ENCODE results near the gene DNAJC7.

Gene DNAJC7, protein sequence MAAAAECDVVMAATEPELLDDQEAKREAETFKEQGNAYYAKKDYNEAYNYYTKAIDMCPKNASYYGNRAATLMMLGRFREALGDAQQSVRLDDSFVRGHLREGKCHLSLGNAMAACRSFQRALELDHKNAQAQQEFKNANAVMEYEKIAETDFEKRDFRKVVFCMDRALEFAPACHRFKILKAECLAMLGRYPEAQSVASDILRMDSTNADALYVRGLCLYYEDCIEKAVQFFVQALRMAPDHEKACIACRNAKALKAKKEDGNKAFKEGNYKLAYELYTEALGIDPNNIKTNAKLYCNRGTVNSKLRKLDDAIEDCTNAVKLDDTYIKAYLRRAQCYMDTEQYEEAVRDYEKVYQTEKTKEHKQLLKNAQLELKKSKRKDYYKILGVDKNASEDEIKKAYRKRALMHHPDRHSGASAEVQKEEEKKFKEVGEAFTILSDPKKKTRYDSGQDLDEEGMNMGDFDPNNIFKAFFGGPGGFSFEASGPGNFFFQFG

DNA sequence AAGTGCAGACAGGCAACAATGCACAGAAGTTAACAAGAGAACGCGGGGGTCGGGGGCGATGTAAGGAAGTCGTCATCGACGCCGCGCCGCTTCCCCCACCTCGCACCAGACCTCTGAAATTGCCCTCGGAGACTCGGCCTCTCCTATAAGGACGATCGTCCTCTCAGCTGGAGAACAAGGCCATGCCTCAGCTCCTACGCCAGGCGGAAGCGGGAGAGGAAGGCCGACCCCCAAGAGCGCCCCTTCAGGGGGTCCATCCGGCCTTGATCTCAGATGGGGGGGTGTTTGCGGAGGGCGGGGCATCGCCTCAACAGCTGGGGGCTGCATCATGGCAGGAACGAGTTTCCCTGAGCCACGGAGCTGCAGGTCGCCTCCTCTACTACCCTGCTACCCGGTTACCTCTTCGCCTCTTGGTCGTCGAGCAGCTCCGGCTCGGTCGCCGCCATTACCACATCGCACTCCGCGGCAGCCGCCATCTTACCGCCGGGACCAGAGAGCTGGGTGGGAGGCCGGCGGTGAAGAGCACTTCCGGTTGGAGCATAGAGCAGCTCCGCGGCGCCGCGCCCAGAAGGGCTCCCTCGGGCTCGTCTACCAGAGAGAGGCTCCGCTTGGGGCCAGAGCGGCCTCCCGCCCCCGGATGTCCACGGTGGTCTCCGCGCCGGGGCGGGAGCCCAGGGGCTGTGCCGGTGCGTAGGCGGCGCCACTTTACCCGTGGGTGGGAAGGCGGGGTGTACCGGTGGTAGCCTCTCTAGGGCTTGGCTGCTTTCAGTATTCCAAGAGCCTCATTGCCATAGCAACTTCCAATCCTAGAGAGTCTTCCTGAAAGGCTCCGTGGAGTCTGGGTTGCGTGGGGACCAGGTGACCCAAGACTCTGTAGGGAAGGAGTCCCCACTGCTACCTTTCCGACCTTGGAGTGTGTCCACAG, at the start of gene DNAJC7:
DNAJC7 (minus strand) TSS at position 499 of the 925 bp plus-strand sequence; CDS start at position 476, 23 bp downstream.
- DNase-seq = peak; percentile 96

DNA sequence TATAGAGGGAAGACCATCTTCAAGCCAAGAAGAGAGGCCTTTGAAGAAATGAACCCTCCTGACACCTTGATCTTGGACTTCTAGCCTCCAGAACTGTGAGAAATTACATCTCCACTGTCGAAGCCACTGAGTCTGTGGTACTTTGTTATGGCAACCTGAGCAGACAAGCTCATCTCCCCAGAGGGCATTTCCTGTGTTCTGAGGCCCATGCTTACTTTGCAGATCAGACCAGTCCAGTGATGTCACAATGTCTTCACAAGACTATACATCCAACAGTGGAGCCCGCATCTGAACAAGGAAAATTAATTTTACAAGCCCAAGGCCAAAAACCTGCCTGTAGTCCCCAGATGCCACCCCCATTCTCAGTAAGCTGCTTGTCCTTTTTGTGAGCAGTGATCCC, 48.0 kb upstream of the DNAJC7 start:
- no peak for DNase-seq

DNA sequence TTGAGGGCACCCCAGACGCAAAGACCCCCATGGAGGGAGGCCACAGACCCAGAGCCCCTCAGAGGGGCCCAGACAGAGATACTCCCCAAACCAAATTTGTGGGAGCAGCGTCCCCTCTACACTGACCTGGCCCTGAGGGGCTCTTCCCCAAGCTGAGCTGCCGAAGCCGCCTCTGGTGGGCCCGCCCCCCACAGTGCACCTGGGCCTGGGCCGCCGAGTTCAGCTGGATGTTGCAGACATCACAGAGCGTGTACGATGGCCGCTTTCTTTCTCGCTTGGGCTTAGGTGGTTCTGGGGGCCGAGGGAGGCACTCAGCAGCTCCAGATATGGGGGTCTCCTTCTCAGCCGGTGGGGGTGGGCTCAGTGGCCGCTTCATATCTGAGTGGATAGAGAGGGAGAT, 45.4 kb upstream of the DNAJC7 start:
- DNase-seq = no peak

DNA sequence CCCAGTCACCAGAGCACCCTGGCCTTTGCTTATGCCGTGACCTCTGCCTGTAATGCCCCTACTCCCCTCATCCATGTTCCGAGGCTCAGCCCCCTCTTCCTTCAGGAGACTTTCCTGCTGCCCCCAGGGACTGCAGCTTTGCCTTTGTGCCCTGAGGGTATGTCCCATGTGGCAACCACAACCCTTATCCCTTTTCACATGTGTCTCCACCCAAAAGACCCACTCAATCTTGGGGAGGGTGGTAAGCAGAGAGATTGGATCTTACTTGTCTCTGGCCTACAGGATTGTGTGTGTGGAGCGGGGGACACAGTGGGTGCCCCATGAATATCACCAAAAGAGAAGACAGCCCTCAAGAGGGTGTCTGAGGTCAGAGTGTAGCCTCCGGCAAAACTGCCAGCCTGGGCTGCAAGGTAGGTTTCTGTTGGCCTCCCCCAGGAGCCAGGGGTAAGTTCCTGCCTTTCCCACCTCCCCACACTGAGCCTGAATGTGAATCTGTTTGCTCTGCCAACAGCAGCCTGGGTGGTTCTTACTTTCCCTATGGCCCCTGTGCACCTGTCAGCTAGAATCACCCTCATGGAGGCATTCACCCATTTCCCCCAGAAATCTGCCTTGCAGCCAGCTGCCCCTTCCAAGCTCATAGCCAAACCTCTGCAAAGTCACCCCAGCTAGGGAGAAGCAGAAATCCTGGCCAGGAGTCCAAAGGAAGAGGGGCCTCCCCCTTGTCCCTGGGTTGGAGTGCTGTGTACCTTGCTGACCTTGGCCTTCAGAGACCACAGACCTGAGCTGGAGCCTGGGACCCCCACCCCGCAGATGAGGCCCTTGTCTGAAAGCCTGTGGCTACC, 44.6 kb upstream of the DNAJC7 start:
- no peak for DNase-seq

DNA sequence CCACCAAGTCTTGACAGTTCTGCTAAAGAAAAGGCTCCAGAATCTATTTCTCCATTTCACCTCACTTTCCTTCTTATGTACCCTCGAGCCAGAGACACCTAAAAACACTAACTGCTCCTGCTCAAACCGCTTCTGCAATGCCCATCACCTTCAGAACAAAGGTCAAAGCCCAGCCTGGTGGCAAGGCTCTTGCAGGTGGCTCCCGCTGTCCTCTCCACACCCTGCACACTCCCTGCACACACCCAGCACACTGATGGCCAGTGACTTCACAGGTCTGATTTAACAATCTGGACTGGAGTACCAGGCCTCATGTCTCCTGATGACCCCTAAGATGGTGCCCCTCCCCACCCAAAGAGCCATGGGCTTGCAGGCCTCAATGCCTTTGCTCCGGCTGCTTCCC, 43.0 kb upstream of the DNAJC7 start:
- DNase-seq = no peak

DNA sequence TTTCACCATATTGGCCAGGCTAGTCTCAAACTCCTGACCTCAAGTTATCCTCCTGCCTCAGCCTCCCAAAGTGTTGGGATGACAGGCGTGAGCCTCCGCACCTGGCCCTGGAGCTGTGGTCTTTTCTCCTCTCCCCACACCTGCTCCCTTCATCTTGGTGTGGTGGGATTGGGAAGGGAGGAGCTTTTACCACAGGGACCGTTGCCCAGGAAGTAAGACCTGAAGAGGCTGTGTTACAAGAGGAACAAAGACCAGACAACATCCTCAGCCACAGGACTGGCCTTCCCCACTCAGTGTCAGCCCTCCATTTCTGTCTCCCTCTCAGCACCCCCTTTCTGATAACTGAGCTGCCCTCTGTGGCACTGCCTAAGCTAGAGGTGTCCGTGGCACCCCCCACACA, 42.6 kb upstream of the DNAJC7 start:
- no peak for DNase-seq

DNA sequence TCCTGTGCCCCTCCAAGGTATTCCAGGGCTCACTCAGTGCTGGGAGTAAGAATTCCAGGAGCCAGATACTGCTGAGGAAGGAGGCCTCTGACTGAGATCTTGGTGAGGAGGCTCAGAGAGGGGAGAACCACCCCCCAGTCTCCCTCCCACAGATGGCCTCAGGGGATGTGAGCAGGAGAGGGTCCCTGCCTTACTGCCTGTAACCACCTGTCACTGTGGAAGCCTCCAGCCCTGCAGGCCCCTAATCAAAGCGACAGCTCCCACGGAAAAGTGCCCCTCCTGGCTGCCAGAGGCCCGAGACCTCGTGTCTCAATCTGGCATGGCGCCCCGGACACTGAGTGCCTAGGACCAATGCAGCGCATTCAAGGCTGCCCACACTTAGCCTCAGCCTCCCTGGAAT, 40.8 kb upstream of the DNAJC7 start:
- DNase-seq = no peak

DNA sequence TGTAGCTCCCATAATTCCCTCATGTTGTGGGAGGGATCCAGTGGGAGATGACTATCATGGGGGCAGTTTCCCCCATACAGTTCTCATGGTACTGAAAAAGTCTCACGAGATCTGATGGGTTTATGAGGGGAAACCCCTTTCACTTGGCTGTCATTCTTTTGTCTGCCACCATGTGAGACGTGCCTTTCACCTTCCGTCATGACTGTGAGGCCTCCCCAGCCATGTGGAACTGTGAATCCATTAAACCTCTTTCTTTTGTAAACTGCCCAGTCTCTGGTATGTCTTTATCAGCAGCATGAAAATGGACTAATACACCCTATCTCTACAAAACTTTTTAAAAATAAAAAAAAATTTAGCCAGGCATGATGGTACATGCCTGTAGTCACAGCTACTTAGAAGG, 39.4 kb upstream of the DNAJC7 start:
- no peak for DNase-seq

DNA sequence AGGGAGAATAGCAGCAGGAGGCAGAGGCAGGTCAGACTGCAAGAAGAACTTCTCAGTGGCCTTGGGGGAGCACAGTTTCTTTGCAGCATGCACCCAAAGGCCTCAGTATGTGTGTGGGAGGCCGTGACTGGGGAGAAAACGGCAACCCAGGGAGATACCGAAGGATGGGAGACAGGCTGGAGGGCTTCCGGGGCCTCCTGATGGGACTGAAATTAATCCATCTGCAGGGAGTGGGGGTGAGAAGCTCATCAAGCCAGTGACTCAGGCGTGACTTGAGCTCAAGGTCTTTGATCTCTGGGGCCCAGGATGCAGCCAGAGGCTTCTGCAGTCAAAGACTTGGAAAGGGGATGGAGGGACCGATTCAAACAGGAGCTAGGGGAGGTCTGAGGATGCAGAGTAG, 38.3 kb upstream of the DNAJC7 start:
- no peak for DNase-seq

DNA sequence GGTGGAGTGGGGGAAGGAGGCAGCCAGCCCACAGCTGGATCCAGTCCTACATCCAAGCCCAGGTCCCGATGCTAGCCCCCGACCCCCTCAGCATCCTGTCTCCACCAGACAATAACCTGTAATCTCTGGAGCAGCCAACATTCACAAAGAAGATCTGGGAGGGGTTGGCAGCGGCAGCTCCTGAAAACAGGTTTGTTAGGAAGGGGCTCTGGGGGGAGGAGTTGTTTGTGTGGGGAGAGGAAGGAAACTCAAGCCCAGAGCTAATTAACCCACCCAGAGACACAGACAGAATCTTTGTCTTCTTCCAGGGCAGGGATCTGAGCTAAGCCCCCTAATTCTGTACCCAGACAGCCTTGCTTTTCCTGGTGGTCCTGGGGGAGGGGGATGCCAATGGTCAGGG, 37.8 kb upstream of the DNAJC7 start:
- DNase-seq = no peak

DNA sequence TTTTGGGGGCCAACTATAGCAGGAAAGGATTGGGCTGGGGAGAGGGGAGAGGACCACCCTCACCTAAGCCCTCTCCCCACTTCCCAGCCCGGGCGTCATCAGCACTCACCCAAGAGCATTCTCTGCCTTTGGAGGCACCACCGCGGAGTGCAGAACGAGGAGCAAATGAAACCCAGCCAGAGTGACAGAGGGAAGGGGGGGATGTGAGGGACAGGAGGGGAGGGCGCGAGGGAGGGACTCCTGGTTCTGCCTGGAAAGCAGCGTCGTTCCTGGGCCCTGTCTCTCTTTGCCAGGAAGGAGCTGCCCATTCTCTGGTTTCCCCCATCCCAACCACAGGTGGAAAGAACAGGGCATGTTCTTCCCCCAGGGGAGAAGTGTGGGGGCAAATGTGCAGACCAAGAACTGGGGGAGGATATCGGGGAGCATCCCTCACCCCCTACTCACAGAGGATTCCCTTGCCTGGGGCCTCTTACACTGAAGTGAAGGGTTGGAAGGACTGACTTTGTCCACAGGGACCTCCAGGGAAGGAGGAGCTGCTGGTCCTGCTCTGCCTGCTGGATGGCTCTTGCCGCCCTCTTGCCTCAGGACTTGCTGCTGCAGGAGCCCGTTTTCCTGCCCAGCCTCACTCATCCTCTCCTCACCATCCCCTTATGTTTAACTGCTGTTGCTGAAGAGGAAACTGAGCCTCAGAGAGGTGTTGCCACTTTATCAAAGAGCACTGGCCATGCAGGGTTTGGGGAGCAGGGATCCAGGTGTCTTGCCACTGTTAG, 36.7 kb upstream of the DNAJC7 start:
- DNase-seq = no peak

DNA sequence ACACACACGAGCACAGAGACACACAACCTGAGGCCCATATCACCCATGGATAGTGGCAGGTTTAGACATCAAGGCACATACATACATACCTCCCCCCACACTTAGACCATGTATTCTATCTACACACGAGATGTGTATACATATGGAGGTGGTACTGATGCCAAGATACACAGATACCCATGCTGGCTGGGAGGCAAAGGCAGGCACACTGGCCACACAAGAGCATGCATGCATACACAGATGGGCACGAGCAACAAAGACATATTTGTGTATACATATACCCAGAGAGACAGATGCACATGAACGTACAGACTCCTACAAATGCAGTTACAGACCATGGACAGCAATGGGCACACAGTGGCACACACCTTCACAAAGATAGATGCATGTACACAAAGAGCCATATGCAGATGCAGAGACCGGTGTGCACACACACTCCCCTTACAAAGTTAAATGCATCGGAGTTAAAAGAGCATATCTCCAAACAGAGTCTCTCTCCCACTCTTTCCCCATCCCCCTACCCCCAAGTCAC, 35.2 kb upstream of the DNAJC7 start:
- no peak for DNase-seq

DNA sequence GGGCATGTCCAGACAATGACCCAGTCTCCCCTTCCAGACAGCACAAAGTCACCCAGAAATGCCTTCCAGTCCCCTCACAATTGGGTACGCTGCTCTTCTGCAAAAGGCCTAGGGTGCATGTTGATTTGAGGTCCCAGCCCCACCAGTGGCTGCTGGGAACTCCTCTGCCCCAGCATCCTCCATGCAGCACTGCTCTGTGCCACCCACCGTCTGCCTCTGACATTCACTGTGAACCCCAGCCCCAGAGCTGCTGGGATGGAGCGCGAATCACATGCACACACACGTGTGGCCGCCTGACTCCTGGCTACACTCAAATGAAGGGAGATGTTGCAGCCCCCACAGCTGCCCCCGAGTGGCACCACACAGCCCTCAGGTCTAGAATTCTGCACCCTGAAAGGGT, 34.4 kb upstream of the DNAJC7 start:
- DNase-seq = no peak

DNA sequence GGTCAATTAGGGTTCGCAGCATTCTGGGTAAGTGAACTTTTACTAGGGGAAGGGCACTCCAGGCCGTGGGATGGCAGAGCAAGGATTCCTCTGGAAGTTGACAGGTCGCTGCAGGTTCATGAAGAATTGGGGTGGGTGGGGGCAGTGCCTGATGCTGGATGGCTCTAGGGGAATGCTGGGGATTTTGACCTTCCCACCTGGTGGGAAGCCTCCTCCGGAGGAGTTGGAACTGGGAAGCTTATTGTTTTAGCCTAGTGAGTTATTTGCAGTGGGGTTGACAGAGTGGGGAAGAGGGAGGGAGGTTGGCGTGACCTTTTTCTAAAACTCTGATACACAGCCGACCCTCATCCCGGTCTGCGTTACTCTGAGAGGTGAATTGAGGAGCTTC, 33.8 kb upstream of the DNAJC7 start:
- no peak for DNase-seq

DNA sequence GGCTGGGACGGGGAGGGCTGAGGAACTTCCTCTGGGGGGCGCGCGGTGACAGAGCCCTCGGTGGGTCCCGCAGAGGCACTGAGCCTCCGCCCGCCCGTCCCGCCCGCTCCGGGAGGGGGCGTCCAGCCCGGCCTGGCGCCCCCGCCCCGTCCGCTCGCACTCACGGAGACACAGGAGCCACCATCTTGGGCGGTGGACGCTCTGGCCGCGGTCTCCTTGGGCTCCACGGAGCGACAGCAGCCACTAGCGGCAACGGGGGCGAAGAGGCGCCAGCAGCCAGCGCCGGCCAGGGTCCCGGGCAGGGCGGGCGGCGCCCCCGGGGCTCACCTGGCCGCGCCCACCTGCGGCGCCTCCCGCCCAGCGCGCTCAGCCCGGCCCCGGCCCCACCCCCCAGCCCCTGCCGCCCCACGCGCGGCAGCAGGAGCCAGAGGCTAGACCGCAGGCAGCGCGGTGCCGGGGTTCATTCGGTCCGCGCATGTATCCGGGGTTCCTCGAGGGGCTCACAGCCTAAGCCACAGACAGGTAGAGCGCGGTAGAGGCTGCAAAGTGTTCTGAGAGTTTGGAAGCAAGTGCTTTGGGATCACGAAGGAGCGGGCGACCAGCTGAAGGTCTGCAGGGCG, 33.3 kb upstream of the DNAJC7 start, which contains the start of gene C17orf113:
C17orf113 (minus strand) TSS at position 209 of the 620 bp plus-strand sequence. CDS start 7,225 bp downstream, outside the sequence.
- DNase-seq = peak; percentile 36

DNA sequence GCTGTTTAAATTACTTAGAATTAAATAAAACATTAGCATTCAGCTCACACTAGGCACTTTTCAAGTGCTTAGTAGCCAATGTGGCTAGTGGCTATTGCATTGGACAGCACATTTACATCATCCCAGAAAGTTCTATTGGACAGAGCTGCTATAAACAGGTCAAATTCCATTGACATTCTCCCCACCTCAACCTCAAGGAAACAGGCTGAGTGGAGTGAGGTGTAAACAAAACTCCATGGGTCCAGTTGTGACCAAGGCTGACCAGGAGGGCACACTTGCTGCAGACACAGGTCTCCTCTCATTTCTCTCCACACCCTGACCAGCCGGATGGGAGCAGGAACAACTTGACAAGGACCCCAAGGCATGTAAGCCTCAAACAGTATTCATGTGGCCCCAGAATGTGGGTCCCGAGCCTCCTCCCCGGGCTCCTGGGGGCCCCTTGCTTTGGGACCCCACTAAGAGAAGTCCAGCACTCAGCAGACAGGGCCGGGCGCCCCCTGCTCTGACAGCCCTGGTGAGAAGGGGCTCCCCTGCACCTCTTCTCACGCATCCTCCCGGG, 32.7 kb upstream of the DNAJC7 start:
- no peak for DNase-seq

DNA sequence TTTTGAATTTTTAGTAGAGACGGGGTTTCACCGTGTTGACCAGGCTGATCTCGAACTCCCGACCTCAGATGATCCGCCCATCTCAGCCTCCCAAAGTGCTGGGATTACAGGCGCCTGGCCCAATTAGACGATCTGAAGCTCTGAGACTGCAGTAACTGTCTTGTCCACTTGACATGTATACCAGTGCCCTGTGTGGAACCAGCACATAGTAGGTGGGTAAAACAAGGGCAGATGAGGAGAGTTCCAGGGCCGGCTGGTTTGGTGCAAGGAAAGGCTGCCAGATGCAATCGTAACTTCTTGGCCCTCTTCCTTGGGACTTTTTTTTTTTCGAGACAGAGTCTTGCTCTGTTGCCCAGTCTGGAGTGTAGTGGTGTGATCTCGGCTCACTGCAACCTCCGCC, 30.1 kb upstream of the DNAJC7 start:
- no peak for DNase-seq

DNA sequence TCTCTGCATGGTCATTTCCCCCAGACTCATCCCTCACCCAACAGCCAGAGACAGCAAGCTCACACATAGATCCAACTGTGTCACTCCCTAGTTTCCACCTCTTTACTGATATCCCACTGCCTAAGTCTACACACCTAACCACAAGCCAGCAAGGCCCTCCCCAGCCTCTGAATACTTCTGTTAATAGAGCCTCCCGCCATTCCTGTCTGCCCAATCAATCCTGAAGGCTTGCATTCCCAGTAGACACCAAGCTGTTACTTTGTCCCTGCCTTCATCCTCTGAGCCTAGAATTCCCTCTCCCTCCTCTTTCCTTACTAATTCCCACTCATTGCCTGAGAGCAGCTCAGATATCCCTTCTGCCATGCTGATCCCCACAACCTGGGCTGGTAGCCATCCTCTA, 28.5 kb upstream of the DNAJC7 start:
- DNase-seq = no peak

DNA sequence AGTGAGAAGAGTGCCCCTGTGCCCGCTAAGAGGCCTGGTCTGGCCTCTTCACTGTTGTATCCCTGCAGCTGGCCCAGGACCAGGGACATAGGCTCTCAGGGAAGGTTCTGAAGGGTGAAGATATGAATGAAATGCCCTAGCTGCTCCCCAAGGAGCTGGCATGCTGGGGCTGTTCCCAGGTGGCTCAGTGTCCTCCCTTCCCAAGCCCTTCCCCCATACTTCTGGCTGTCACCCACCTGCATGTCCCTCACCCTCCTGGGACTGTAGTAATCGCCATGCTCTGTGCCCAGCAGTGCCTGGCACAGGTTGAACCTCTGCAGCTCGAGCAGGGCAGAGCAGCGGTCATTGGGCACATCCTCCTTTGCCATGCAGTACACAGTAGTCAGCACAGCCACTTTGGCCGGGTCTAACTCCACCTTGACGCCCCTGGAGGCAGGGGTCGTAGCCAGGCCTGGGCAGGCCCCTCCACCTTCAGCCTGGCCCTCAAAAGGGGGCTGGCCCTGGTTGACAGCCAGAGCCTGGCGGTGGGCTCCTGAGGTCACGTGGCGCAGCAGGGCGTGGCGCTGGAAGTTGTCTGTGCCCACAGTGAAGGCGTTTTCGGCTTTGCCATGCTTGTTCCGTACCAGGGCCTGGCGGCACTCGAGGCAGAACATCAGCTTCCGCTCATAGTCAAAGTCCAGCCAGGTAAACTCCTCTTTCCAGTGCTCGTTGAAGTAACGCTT, 25.5 kb upstream of the DNAJC7 start:
- no peak for DNase-seq

DNA sequence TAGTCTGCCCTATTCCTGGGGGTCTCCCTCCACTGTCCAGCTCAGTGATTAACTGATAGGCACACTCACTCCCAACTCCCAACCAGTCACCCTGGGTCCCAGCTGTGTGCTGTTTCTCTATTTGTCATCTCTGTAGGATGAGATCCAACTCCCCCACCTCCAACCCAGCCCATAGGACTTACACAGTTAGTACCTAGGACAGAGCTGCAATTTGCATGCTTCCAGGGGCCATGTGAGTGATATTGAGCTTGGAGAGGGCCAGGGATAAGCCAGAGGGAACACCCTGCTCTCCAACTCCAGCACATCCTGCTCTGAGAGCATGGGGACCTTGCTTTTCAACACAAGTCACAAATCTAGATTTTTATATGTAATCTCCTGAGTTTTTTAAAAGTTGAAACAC, 24.4 kb upstream of the DNAJC7 start:
- DNase-seq = no peak

All from activated CD4-positive, alpha-beta T cell treated with anti-CD3 and anti-CD28 coated beads, Interleukin-10, Interleukin-2, amounts not matched to agents 100 ng/mL and 50 ng/mL, durations not matched to agents 16 hours and 8 hours (primary cell).